ENCODE measurements around the gene MAD1L1.

The MAD1L1 gene

DNA sequence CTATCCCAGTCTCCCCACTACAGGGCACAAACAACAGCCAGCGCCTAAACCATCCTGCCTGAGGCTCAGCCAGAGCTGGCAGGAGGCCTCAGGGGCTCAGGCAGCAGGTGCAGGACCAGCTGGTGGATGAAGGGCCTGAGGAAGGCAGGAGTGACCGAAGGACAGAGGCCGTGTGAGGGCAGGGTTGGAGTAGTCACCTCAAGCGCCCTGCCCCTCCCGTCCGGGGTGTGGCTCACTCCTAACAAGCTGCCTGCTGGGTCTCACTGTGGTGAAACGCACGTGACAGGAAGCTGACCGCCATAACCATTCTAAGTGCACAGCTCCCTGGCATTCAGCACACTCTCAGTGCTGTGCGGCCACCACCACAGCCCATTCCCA is 281.6 kb downstream of the MAD1L1 start:
- H3K27ac ChIP-seq (ENCODE audit: low read depth, low read length), result no peak overlapping the region
- H3K4me2 ChIP-seq (ENCODE audit: low read length), result no peak overlapping the region
- H3K4me1 ChIP-seq (ENCODE audit: control insufficient read depth, low read length), result no peaks in the 10 kb centered on the region

DNA sequence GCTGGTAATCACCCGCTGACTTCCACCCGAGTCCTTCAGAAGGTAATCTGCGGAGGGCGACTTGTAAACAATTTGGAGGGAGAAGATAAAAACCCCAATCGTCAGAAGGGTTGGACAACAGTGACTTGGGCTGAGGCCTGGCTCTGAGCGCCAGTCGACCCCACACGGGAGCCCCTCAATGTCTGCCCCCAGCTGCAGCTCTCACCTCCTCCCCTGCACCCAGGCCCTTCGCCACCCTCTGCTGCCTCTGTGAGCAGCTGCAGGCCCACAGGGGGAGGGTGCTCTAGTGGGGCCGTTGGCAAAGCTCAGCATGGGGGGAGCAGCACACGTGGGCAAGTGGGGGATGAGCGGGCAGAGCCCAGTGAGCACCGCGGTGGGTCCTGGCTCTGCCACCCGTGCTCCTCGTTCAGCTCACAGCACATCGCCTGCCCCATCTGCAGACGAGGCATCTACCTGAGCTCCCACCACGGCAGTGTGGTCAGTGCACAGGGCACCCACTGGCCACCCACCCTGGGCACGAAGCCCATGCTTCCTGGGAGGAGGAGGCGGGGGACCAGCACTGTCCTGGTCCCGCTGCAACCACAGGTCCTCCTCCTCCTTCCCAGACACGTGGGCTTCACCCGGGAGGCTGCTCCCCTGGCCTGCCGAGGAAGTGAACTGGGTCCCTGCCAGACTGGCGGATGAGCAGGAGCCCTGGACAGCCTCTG is 282.1 kb downstream of the MAD1L1 start:
- H3K27ac ChIP-seq (ENCODE audit: low read depth, low read length), result no peak overlapping the region
- no peaks in the 10 kb centered on the region for H3F3A ChIP-seq (ENCODE audit: control insufficient read depth, insufficient read depth)
- peaks cover 2% of the 10 kb centered on the region; the same call in 1 of the 2 replicates for H3K36me3 ChIP-seq (ENCODE audit: control insufficient read depth, low read length)
- no peaks in the 10 kb centered on the region for H3K79me2 ChIP-seq (ENCODE audit: control insufficient read depth, low read length)
- no peaks in the 10 kb centered on the region for H4K20me1 ChIP-seq (ENCODE audit: control insufficient read depth, insufficient read depth, low read depth, low read length)
- no peaks in the 10 kb centered on the region for H3K9me3 ChIP-seq (ENCODE audit: control insufficient read depth, insufficient read depth, low read length)
- TF ChIP-seq, protein P1, sequence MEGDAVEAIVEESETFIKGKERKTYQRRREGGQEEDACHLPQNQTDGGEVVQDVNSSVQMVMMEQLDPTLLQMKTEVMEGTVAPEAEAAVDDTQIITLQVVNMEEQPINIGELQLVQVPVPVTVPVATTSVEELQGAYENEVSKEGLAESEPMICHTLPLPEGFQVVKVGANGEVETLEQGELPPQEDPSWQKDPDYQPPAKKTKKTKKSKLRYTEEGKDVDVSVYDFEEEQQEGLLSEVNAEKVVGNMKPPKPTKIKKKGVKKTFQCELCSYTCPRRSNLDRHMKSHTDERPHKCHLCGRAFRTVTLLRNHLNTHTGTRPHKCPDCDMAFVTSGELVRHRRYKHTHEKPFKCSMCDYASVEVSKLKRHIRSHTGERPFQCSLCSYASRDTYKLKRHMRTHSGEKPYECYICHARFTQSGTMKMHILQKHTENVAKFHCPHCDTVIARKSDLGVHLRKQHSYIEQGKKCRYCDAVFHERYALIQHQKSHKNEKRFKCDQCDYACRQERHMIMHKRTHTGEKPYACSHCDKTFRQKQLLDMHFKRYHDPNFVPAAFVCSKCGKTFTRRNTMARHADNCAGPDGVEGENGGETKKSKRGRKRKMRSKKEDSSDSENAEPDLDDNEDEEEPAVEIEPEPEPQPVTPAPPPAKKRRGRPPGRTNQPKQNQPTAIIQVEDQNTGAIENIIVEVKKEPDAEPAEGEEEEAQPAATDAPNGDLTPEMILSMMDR (IDR thresholded peaks at IDR 0.05; ENCODE audit: low read depth, low read length, poor library complexity, severe bottlenecking), result no peak
- TF ChIP-seq EZH2phosphoT487 (IDR thresholded peaks at IDR 0.05; ENCODE audit: borderline replicate concordance, low read length), result no peak
- no peaks in the 10 kb centered on the region for H3K9me2 ChIP-seq (replicated peaks; ENCODE audit: control insufficient read depth, low read length)
- H3K4me1 ChIP-seq (ENCODE audit: control insufficient read depth, low read length), result no peaks in the 10 kb centered on the region
- no peak overlapping the region for H3K4me2 ChIP-seq (ENCODE audit: low read length)
- H3K4me3 ChIP-seq (ENCODE audit: low read length), result no peak overlapping the region
- H3K27me3 ChIP-seq (ENCODE audit: control insufficient read depth, low read length), result no peaks in the 10 kb centered on the region

More for the DNA sequence above, 281.6 kb downstream of the MAD1L1 start:
- Histone ChIP-seq H3F3A (ENCODE audit: control insufficient read depth, insufficient read depth) (no peaks in the 10 kb centered on the region), H3K79me2 (ENCODE audit: control insufficient read depth, low read length) (no peaks in the 10 kb centered on the region), H3K4me3 (ENCODE audit: low read length) (no peak overlapping the region), H4K20me1 (ENCODE audit: control insufficient read depth, insufficient read depth, low read depth, low read length) (no peaks in the 10 kb centered on the region), H3K9me2 (replicated peaks; ENCODE audit: control insufficient read depth, low read length) (no peaks in the 10 kb centered on the region), H3K36me3 (ENCODE audit: control insufficient read depth, low read length) (peaks cover 2% of the 10 kb centered on the region; the same call in 1 of the 2 replicates), H3K9me3 (ENCODE audit: control insufficient read depth, insufficient read depth, low read length) (no peaks in the 10 kb centered on the region), H3K27me3 (ENCODE audit: control insufficient read depth, low read length) (no peaks in the 10 kb centered on the region)
- TF ChIP-seq EZH2phosphoT487 (IDR thresholded peaks at IDR 0.05; ENCODE audit: borderline replicate concordance, low read length), result no peak
- TF ChIP-seq, protein P1 (IDR thresholded peaks at IDR 0.05; ENCODE audit: low read depth, low read length, poor library complexity, severe bottlenecking), result no peak

DNA sequence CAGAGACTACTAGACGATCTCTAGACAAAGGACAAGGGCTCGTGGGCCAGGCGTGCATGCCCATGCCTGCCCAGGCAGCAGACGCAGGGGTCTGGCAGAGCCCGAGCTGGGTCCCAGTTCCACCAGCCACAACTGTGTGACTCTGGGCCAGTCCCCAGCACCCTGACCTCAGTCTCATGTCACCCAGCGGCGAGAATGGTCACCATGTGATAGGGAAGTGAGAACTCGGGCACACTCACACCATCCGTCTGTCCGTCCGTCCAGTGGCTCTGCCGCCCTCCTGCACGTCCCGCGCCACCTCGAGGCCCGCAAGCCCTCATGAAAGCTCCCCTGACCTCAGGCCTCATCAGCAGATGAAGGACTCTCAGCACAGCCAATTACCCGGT is 282.7 kb downstream of the MAD1L1 start:
- TF ChIP-seq, protein P1 (IDR thresholded peaks at IDR 0.05; ENCODE audit: low read depth, low read length, poor library complexity, severe bottlenecking), result no peak
- no peak for TF ChIP-seq EZH2phosphoT487 (IDR thresholded peaks at IDR 0.05; ENCODE audit: borderline replicate concordance, low read length)
- Histone ChIP-seq H4K20me1 (ENCODE audit: control insufficient read depth, insufficient read depth, low read depth, low read length) (no peaks in the 10 kb centered on the region), H3K27me3 (ENCODE audit: control insufficient read depth, low read length) (no peaks in the 10 kb centered on the region)

More for the DNA sequence above, 282.7 kb downstream of the MAD1L1 start:
- H3K4me1 ChIP-seq (ENCODE audit: control insufficient read depth, low read length), result no peaks in the 10 kb centered on the region
- H3K9me2 ChIP-seq (replicated peaks; ENCODE audit: control insufficient read depth, low read length), result no peaks in the 10 kb centered on the region
- H3K4me3 ChIP-seq (ENCODE audit: low read length), result no peak overlapping the region
- peaks cover 2% of the 10 kb centered on the region; the same call in 1 of the 2 replicates for H3K36me3 ChIP-seq (ENCODE audit: control insufficient read depth, low read length)
- no peaks in the 10 kb centered on the region for H3K79me2 ChIP-seq (ENCODE audit: control insufficient read depth, low read length)
- H3K4me2 ChIP-seq (ENCODE audit: low read length), result no peak overlapping the region
- no peaks in the 10 kb centered on the region for H3K9me3 ChIP-seq (ENCODE audit: control insufficient read depth, insufficient read depth, low read length)
- no peaks in the 10 kb centered on the region for H3F3A ChIP-seq (ENCODE audit: control insufficient read depth, insufficient read depth)
- H3K27ac ChIP-seq (ENCODE audit: low read depth, low read length), result no peak overlapping the region
